Activated naive CD4-positive, alpha-beta T cell treated with anti-CD3 and anti-CD28 coated beads, Interleukin-2, amount 10 ng/mL, durations not matched to agents 7 days and 5 days (primary cell): ENCODE results near the gene FOXM1.

ENCODE experiments used
- CTCF ChIA-PET: fragments of 350-600 bp; sonication (Branson Sonifier 250); formaldehyde crosslinking; loops from one replicate; lab custom pipeline; 2021; ENCODE audit warnings: antibody characterized with exemption; lab: Charles Lee
- DNase-seq: peaks from one replicate; pipeline ENCODE4 v3.0.0-alpha.2; 2020
- H3K27ac Mint-ChIP-seq: one replicate; pipeline ENCODE4 v1.8.0; 2021; ENCODE audit warnings: mild to moderate bottlenecking, moderate library complexity, mixed read lengths
- H3K27me3 Mint-ChIP-seq: one replicate; pipeline ENCODE4 v1.8.0; 2021; ENCODE audit warnings: mild to moderate bottlenecking, mixed read lengths
- H3K36me3 Mint-ChIP-seq: one replicate; pipeline ENCODE4 v1.8.0; 2021; ENCODE audit warnings: mixed read lengths
- H3K4me1 Mint-ChIP-seq: one replicate; pipeline ENCODE4 v1.8.0; 2021; ENCODE audit warnings: mixed read lengths
- H3K4me3 Mint-ChIP-seq: one replicate; pipeline ENCODE4 v1.8.0; 2021; ENCODE audit warnings: mild to moderate bottlenecking, moderate library complexity, mixed read lengths
- H3K9me3 Mint-ChIP-seq: one replicate; pipeline ENCODE4 v1.8.0; 2021; ENCODE audit warnings: mixed read lengths

Gene FOXM1

GRCh38 chr12:2823483-2823882 is 53.5 kb downstream of the FOXM1 start:
- no peak overlapping the region for H3K27ac Mint-ChIP-seq
- CTCF ChIA-PET = no interaction called here
- no peaks in the 10 kb centered on the region for H3K27me3 Mint-ChIP-seq
- peaks cover 51% of the 10 kb centered on the region for H3K36me3 Mint-ChIP-seq
- DNase-seq = no peak
- no peaks in the 10 kb centered on the region for H3K9me3 Mint-ChIP-seq
- no peak overlapping the region for H3K4me3 Mint-ChIP-seq
- no peaks in the 10 kb centered on the region for H3K4me1 Mint-ChIP-seq

- H3K27me3 Mint-ChIP-seq = no peaks in the 10 kb centered on the region
- CTCF ChIA-PET = interaction anchor here (1.0 to 1.1 kb wide), 2 partner anchors 28 to 37 kb away, joined by 3 to 4 read pairs; no protein-coding TSS in a partner anchor
- H3K36me3 Mint-ChIP-seq = peaks cover 49% of the 10 kb centered on the region
- H3K27ac Mint-ChIP-seq = no peak overlapping the region
- peaks cover 2% of the 10 kb centered on the region for H3K4me1 Mint-ChIP-seq
- no peak overlapping the region for H3K4me3 Mint-ChIP-seq
- no peaks in the 10 kb centered on the region for H3K9me3 Mint-ChIP-seq
- DNase-seq = no peak
Observed at GRCh38 chr12:2820432-2820831, 56.5 kb downstream of the FOXM1 start.

- Mint-ChIP-seq H3K27me3 (no peaks in the 10 kb centered on the region), H3K36me3 (peaks cover 47% of the 10 kb centered on the region), H3K27ac (peak overlapping the region; percentile 28), H3K4me3 (no peak overlapping the region), H3K4me1 (peaks cover 7% of the 10 kb centered on the region), H3K9me3 (no peaks in the 10 kb centered on the region)
- CTCF ChIA-PET = interaction anchor here (1.1 kb wide), 1 partner anchor 36 kb away, joined by 3 read pairs; no protein-coding TSS in a partner anchor
- no peak for DNase-seq
Observed at GRCh38 chr12:2819810-2820209, 57.2 kb downstream of the FOXM1 start.

- Mint-ChIP-seq H3K4me3 (peak overlapping the region; percentile 98), H3K27me3 (peaks cover 4% of the 10 kb centered on the region), H3K36me3 (peaks cover 12% of the 10 kb centered on the region), H3K9me3 (no peaks in the 10 kb centered on the region), H3K27ac (peak overlapping the region; percentile 95), H3K4me1 (peaks cover 29% of the 10 kb centered on the region)
- CTCF ChIA-PET = interaction anchor here (0.6 to 3.4 kb wide), 8 partner anchors 12 to 530 kb away, joined by 3 to 21 read pairs (median 4); partner anchors contain the start of gene FKBP4
- peak; percentile 72 for DNase-seq
Observed at GRCh38 chr12:2813214-2814185, 63.5 kb downstream of the FOXM1 start.

GRCh38 chr12:2812290-2813213 is 64.4 kb downstream of the FOXM1 start, which contains the start of gene ITFG2:
TSS of gene ITFG2 (plus strand) at chr12:2812668. CDS start at chr12:2812761, 93 bp downstream.
- peaks cover 4% of the 10 kb centered on the region for H3K27me3 Mint-ChIP-seq
- peak within 1 kb of the TSS; percentile 98 for H3K4me3 Mint-ChIP-seq
- peaks cover 29% of the 10 kb centered on the region for H3K4me1 Mint-ChIP-seq
- H3K9me3 Mint-ChIP-seq = no peaks in the 10 kb centered on the region
- H3K27ac Mint-ChIP-seq = peak within 1 kb of the TSS; percentile 95
- H3K36me3 Mint-ChIP-seq = peaks cover 4% of the 10 kb centered on the region
- CTCF ChIA-PET = interaction anchor here (0.8 to 3.4 kb wide), 7 partner anchors 11 to 133 kb away, joined by 3 to 21 read pairs (median 3); partner anchors contain the start of gene FKBP4
- peak; percentile 99 for DNase-seq

- CTCF ChIA-PET = interaction anchor here (0.8 kb wide), 1 partner anchor 12 kb away, joined by 3 read pairs; no protein-coding TSS in a partner anchor
- H3K27ac Mint-ChIP-seq = peak overlapping the region; percentile 95
- peak overlapping the region; percentile 98 for H3K4me3 Mint-ChIP-seq
- no peak for DNase-seq
- H3K9me3 Mint-ChIP-seq = no peaks in the 10 kb centered on the region
- H3K36me3 Mint-ChIP-seq = peaks cover 4% of the 10 kb centered on the region
- peaks cover 29% of the 10 kb centered on the region for H3K4me1 Mint-ChIP-seq
- peaks cover 4% of the 10 kb centered on the region for H3K27me3 Mint-ChIP-seq
Observed at GRCh38 chr12:2811801-2812200, 65.2 kb downstream of the FOXM1 start.
